Upper lobe of left lung (tissue), 4 donors: ENCODE measurements around the gene LRRC37A3.
"Not testable (repeated sequence)": the region's sequence is repeated elsewhere in the genome, so short reads cannot be mapped to it uniquely, and the experiment has no call there.

ENCODE experiments used
- EP300 ChIP-seq, 4 donors: sonication (generic); formaldehyde crosslinking; IDR thresholded peaks; one replicate each; pipeline ENCODE4 v1.5.1; 2017; ENCODE audit warnings: antibody characterized with exemption in 4 of 4, control low read depth in 2 of 4
- TF ChIP-seq, protein P1 (sequence below), 6 experiments: fragments of 450-650 bp in 4 of 6; fragments of 200-600 bp in 2 of 6; sonication (generic) in 2 of 6; IDR thresholded peaks; one replicate each; pipeline ENCODE4 v1.5.1; 2016 to 2019; ENCODE audit warnings: antibody characterized with exemption in 6 of 6

DNA sequence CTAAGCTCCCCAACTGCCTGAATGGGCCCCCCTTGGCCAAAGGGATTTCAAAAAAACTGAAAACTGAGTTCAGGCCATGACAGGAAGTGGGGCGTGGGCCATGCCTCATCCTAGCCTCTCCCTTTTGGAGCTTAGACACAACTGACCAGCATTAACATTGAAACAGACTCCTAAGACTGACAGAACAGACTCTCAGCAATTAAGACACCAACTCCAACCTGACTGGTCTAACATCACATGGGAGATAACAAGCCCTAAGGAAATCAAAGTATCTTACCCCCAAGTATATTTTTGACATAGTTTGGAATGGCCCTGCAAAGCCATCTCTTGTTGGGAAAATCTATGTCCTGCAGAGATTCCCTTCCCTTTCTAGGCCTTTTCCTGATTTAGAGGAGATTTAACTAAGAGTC lies 88.6 kb downstream of the LRRC37A3 start:
- TF ChIP-seq, protein P1, sequence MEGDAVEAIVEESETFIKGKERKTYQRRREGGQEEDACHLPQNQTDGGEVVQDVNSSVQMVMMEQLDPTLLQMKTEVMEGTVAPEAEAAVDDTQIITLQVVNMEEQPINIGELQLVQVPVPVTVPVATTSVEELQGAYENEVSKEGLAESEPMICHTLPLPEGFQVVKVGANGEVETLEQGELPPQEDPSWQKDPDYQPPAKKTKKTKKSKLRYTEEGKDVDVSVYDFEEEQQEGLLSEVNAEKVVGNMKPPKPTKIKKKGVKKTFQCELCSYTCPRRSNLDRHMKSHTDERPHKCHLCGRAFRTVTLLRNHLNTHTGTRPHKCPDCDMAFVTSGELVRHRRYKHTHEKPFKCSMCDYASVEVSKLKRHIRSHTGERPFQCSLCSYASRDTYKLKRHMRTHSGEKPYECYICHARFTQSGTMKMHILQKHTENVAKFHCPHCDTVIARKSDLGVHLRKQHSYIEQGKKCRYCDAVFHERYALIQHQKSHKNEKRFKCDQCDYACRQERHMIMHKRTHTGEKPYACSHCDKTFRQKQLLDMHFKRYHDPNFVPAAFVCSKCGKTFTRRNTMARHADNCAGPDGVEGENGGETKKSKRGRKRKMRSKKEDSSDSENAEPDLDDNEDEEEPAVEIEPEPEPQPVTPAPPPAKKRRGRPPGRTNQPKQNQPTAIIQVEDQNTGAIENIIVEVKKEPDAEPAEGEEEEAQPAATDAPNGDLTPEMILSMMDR (IDR thresholded peaks at IDR 0.05) = not testable (repeated sequence)
- TF ChIP-seq EP300 (IDR thresholded peaks at IDR 0.05) = not testable (repeated sequence)
